Measurements from ENCODE around the gene DEDD. TPM values are rescaled to one million over a fixed set of nuclear protein-coding genes. Genes with fewer than 3 reads are reported as not detected.
"Not testable (repeated sequence)": the region's sequence is repeated elsewhere in the genome, so short reads cannot be mapped to it uniquely, and the experiment has no call there.

The DEDD gene
- total RNA-seq, 1 experiment from 2014 or later: 26.3 TPM

GRCh38 chr1:161128591-161129420 is 3.7 kb downstream of the DEDD start:
- peaks cover 3% of the 10 kb centered on the region for H3K4me1 ChIP-seq (replicated peaks)
- H3K27ac ChIP-seq: no peak overlapping the region
- H3K27me3 ChIP-seq (replicated peaks): no peaks in the 10 kb centered on the region
- H3K4me3 ChIP-seq: no peak overlapping the region
- no peaks in the 10 kb centered on the region for H3K9me3 ChIP-seq (replicated peaks)
- DNase-seq (ENCODE audit: low read depth in 1 of 2, low spot score in 2 of 2): no peak
- peaks cover 74% of the 10 kb centered on the region for H3K36me3 ChIP-seq

GRCh38 chr1:161127649-161128048 is 4.8 kb downstream of the DEDD start:
- Histone ChIP-seq H3K27ac (no peak overlapping the region), H3K9me3 (replicated peaks) (no peaks in the 10 kb centered on the region), H3K4me3 (no peak overlapping the region), H3K4me1 (replicated peaks) (no peaks in the 10 kb centered on the region; the same call in 1 of the 2 replicates), H3K36me3 (peaks cover 84% of the 10 kb centered on the region), H3K27me3 (replicated peaks) (no peaks in the 10 kb centered on the region)
- no peak for DNase-seq (ENCODE audit: low read depth in 1 of 2, low spot score in 2 of 2)

- no peak overlapping the region for H3K4me3 ChIP-seq
- DNase-seq (ENCODE audit: low read depth in 1 of 2, low spot score in 2 of 2): no peak
- peaks cover 20% of the 10 kb centered on the region for H3K4me1 ChIP-seq (replicated peaks)
- H3K27me3 ChIP-seq (replicated peaks): no peaks in the 10 kb centered on the region
- H3K36me3 ChIP-seq: peaks cover 93% of the 10 kb centered on the region
- H3K9me3 ChIP-seq (replicated peaks): no peaks in the 10 kb centered on the region
- H3K27ac ChIP-seq: no peak overlapping the region
Measured at GRCh38 chr1:161122967-161123366, 9.5 kb downstream of the DEDD start.

- Histone ChIP-seq H3K9me3 (replicated peaks) (no peaks in the 10 kb centered on the region), H3K27ac (no peak overlapping the region), H3K27me3 (replicated peaks) (no peaks in the 10 kb centered on the region), H3K4me1 (replicated peaks) (peaks cover 23% of the 10 kb centered on the region), H3K4me3 (no peak overlapping the region), H3K36me3 (peaks cover 87% of the 10 kb centered on the region)
- DNase-seq (ENCODE audit: low read depth in 1 of 2, low spot score in 2 of 2): no peak
Measured at GRCh38 chr1:161121834-161122233, 10.6 kb downstream of the DEDD start.

- no peaks in the 10 kb centered on the region for H3K9me3 ChIP-seq (replicated peaks)
- H3K36me3 ChIP-seq: peaks cover 84% of the 10 kb centered on the region
- no peaks in the 10 kb centered on the region for H3K27me3 ChIP-seq (replicated peaks)
- peaks cover 28% of the 10 kb centered on the region for H3K4me1 ChIP-seq (replicated peaks)
- DNase-seq (ENCODE audit: low read depth in 1 of 2, low spot score in 2 of 2): no peak
- no peak overlapping the region for H3K27ac ChIP-seq
- H3K4me3 ChIP-seq: no peak overlapping the region
Measured at GRCh38 chr1:161121042-161121650, 11.3 kb downstream of the DEDD start.

GRCh38 chr1:161119092-161119903 is 13.2 kb downstream of the DEDD start:
- H3K27ac ChIP-seq: no peak overlapping the region
- DNase-seq (ENCODE audit: low read depth in 1 of 2, low spot score in 2 of 2): peak; percentile 46 to 55
- H3K36me3 ChIP-seq: peaks cover 83% of the 10 kb centered on the region
- H3K27me3 ChIP-seq (replicated peaks): no peaks in the 10 kb centered on the region
- peak overlapping the region; percentile 78; the same call in 1 of the 2 replicates for H3K4me3 ChIP-seq
- H3K4me1 ChIP-seq (replicated peaks): peaks cover 44% of the 10 kb centered on the region
- H3K9me3 ChIP-seq (replicated peaks): no peaks in the 10 kb centered on the region

GRCh38 chr1:161117759-161118581 is 14.5 kb downstream of the DEDD start, which contains the start of the genes NIT1 and PFDN2:
NIT1 (plus strand) TSS chr1:161118105; CDS start chr1:161118177, 72 bp downstream.
PFDN2 (minus strand) TSS chr1:161118037; CDS start chr1:161118026, 11 bp downstream.
- Histone ChIP-seq H3K4me1 (replicated peaks) (peaks cover 44% of the 10 kb centered on the region), H3K4me3 (peak within 1 kb of the TSS; percentile 78), H3K9me3 (replicated peaks) (no peaks in the 10 kb centered on the region), H3K36me3 (peaks cover 82% of the 10 kb centered on the region), H3K27me3 (replicated peaks) (no peaks in the 10 kb centered on the region), H3K27ac (peak within 1 kb of the TSS; percentile 77)
- peak; percentile 77 to 83 for DNase-seq (ENCODE audit: low read depth in 1 of 2, low spot score in 2 of 2)

- Histone ChIP-seq H3K4me1 (replicated peaks) (peaks cover 44% of the 10 kb centered on the region), H3K36me3 (peaks cover 77% of the 10 kb centered on the region)
- H3K4me3 ChIP-seq; DNase-seq (ENCODE audit: low read depth in 1 of 2, low spot score in 2 of 2); H3K27ac ChIP-seq; H3K27me3 ChIP-seq (replicated peaks); H3K9me3 ChIP-seq (replicated peaks): not testable (repeated sequence)
Measured at GRCh38 chr1:161115961-161116360, 16.5 kb downstream of the DEDD start.

GRCh38 chr1:161115132-161115711 is 17.2 kb downstream of the DEDD start:
- peak overlapping the region; percentile 50 for H3K27ac ChIP-seq
- DNase-seq (ENCODE audit: low read depth in 1 of 2, low spot score in 2 of 2): peak in 1 of 2 experiments; percentile 58
- H3K9me3 ChIP-seq (replicated peaks): no peaks in the 10 kb centered on the region
- no peaks in the 10 kb centered on the region for H3K27me3 ChIP-seq (replicated peaks)
- H3K36me3 ChIP-seq: peaks cover 69% of the 10 kb centered on the region
- H3K4me3 ChIP-seq: no peak overlapping the region
- H3K4me1 ChIP-seq (replicated peaks): peaks cover 42% of the 10 kb centered on the region

GRCh38 chr1:161114556-161114955 is 17.9 kb downstream of the DEDD start:
- Histone ChIP-seq H3K27me3 (replicated peaks) (no peaks in the 10 kb centered on the region), H3K4me1 (replicated peaks) (peaks cover 35% of the 10 kb centered on the region), H3K4me3 (no peak overlapping the region), H3K9me3 (replicated peaks) (no peaks in the 10 kb centered on the region), H3K27ac (peak overlapping the region; percentile 50), H3K36me3 (peaks cover 67% of the 10 kb centered on the region)
- no peak for DNase-seq (ENCODE audit: low read depth in 1 of 2, low spot score in 2 of 2)

GRCh38 chr1:161113915-161114314 is 18.6 kb downstream of the DEDD start:
- Histone ChIP-seq H3K4me3 (no peak overlapping the region), H3K27me3 (replicated peaks) (no peaks in the 10 kb centered on the region), H3K4me1 (replicated peaks) (peaks cover 28% of the 10 kb centered on the region), H3K27ac (no peak overlapping the region), H3K9me3 (replicated peaks) (no peaks in the 10 kb centered on the region), H3K36me3 (peaks cover 65% of the 10 kb centered on the region)
- no peak for DNase-seq (ENCODE audit: low read depth in 1 of 2, low spot score in 2 of 2)

GRCh38 chr1:161111527-161111926 is 20.9 kb downstream of the DEDD start:
- no peaks in the 10 kb centered on the region for H3K9me3 ChIP-seq (replicated peaks)
- peaks cover 60% of the 10 kb centered on the region for H3K36me3 ChIP-seq
- no peaks in the 10 kb centered on the region for H3K27me3 ChIP-seq (replicated peaks)
- H3K4me3 ChIP-seq: no peak overlapping the region
- DNase-seq (ENCODE audit: low read depth in 1 of 2, low spot score in 2 of 2): no peak
- H3K4me1 ChIP-seq (replicated peaks): peaks cover 19% of the 10 kb centered on the region
- H3K27ac ChIP-seq: no peak overlapping the region

- H3K36me3 ChIP-seq: peaks cover 60% of the 10 kb centered on the region
Measured at GRCh38 chr1:161111117-161111516, 21.4 kb downstream of the DEDD start.

More at GRCh38 chr1:161111117-161111516, 21.4 kb downstream of the DEDD start:
- H3K9me3 ChIP-seq (replicated peaks): no peaks in the 10 kb centered on the region
- peaks cover 15% of the 10 kb centered on the region for H3K4me1 ChIP-seq (replicated peaks)
- no peak for DNase-seq (ENCODE audit: low read depth in 1 of 2, low spot score in 2 of 2)
- H3K4me3 ChIP-seq: no peak overlapping the region
- H3K27ac ChIP-seq: no peak overlapping the region
- H3K27me3 ChIP-seq (replicated peaks): no peaks in the 10 kb centered on the region
